OCI-LY3 (cell line): ENCODE results near the gene SLC5A1.

Experiments
- CTCF ChIP-seq: fragments of 200-600, 300-600 bp; sonication (generic); IDR thresholded peaks from 2 replicates; pipeline ENCODE4 v1.5.1; 2014; ENCODE audit warnings: antibody characterized with exemption, low read length, low read depth
- EZH2phosphoT487 ChIP-seq: fragments of 200-600 bp; shearing (Covaris generic); IDR thresholded peaks from 2 replicates; pipeline ENCODE4 v1.6.1; 2018; ENCODE audit warnings: antibody characterized with exemption, mixed run types, low read depth

GRCh38 chr22:32034275-32034674 is 8.8 kb upstream of the SLC5A1 start:
- TF ChIP-seq CTCF = no peak
- TF ChIP-seq EZH2phosphoT487 = no peak
